ENCODE results near the gene TPM3. TPM values are rescaled to one million over a fixed set of nuclear protein-coding genes. Genes with fewer than 3 reads are reported as not detected.
"Not testable (repeated sequence)": the region's sequence is repeated elsewhere in the genome, so short reads cannot be mapped to it uniquely, and the experiment has no call there.

TPM3 gene
- polyA plus RNA-seq (ENCODE audit: insufficient read depth in 1 of 5, insufficient read length in 5 of 5, low replicate concordance in 1 of 5) = 100 to 1,000 TPM; 234 to 271 (median 253) TPM
- long read RNA-seq, donor 1, transcript TPM3-212 (8 exons, 3,131 nt) = major isoform, 80 of 210 reads
- long read RNA-seq, donor 1, partial matches to known transcripts = 112 of 210 reads
- long read RNA-seq, donor 1, other reads (novel, unspliced or antisense) = 9 of 210 reads
- long read RNA-seq, donor 2, transcript TPM3-212 (8 exons, 3,131 nt) = major isoform, 55 of 157 reads
- long read RNA-seq, donor 2, partial matches to known transcripts = 92 of 157 reads
- long read RNA-seq, donor 2, other reads (novel, unspliced or antisense) = 8 of 157 reads
- long read RNA-seq, donor 3, transcript TPM3-212 (8 exons, 3,131 nt) = major isoform, 52 of 158 reads
- long read RNA-seq, donor 3, partial matches to known transcripts = 84 of 158 reads
- long read RNA-seq, donor 3, other reads (novel, unspliced or antisense) = 12 of 158 reads
- long read RNA-seq, donor 4, transcript TPM3-212 (8 exons, 3,131 nt) = major isoform, 36 of 140 reads
- long read RNA-seq, donor 4, partial matches to known transcripts = 90 of 140 reads
- long read RNA-seq, donor 4, other reads (novel, unspliced or antisense) = 6 of 140 reads
- long read RNA-seq, donor 5, transcript TPM3-212 (8 exons, 3,131 nt) = major isoform, 122 of 354 reads
- long read RNA-seq, donor 5, partial matches to known transcripts = 191 of 354 reads
- long read RNA-seq, donor 5, other reads (novel, unspliced or antisense) = 27 of 354 reads
- long read RNA-seq, donor 6, transcript TPM3-212 (8 exons, 3,131 nt) = major isoform, 114 of 250 reads
- long read RNA-seq, donor 6, partial matches to known transcripts = 115 of 250 reads
- long read RNA-seq, donor 6, other reads (novel, unspliced or antisense) = 12 of 250 reads
- long read RNA-seq, donor 7, transcript TPM3-212 (8 exons, 3,131 nt) = major isoform, 98 of 286 reads
- long read RNA-seq, donor 7, partial matches to known transcripts = 162 of 286 reads
- long read RNA-seq, donor 7, other reads (novel, unspliced or antisense) = 18 of 286 reads
- long read RNA-seq, donor 8, transcript TPM3-212 (8 exons, 3,131 nt) = major isoform, 25 of 61 reads
- long read RNA-seq, donor 8, partial matches to known transcripts = 28 of 61 reads
- long read RNA-seq, donor 8, other reads (novel, unspliced or antisense) = 5 of 61 reads

DNA sequence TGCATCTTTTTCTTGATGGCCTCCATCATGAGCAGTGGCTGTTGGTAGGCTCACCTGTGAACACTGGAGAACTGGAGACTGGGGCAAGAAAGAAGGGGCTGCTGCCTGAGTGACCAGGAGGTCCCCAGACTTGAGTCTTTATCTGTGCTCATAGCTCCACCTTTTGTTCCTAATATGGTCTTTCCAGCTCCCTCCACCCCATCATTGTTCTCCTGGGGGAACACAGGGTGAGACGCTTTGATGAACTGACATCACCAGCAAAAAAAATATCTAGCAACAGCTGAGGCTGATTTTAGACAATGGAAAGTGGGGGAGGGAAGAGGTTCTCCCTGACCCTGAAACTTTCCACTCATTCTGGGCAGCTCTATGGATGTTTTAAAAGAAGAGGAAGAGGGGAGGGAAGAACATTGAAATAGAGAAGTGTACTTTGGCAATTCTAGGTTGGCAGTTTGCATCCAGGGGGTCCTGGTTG is at the start of gene TPM3:
TSS of gene TPM3 (minus strand) at position 111 of the 472 bp plus-strand sequence. CDS start at position 29, 82 bp downstream.
- no peak for DNase-seq

DNA sequence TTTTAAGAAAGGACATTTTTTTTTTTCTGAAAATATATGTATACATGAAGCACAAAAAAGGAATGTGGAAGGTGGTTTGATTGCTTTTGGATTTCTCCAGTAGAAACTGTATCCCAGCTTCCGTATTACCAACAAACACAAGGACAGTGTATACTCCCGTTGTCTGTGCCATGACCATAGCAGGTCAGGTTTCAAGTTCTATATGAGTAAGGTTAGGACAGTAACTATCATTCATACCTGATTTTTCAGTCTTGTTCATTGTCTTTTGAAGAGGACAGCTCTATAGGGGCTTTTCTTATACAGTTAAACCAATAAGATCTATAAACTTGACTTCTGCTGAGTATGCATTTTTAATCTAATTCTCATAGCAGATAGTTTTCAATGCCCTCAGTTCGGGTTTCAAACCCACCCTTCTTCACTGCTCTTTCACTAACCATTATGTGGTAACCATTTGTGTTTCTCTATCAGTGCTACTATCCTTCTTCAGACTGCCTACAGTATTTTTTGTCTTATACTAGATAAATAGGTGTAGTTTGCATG is 48.5 kb upstream of the TPM3 start:
- DNase-seq = no peak

DNA sequence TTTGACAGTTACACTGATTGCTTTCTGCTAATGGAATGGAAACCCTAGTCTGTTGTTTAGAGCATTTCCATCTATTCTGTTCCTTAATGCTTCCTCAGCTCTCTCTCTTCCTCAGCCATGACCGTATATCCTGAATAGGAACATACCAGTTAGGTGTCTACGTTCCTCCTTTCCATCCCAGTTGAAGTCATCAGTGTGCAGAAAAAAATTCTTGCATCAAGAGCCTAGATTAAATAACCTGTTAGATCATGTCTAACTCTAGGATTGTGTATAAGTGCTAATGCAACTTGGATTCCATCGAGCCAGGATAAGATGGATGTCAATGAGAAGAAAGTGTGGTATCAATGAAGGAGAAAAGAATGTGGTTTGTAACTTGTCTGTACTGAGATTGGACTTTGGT is 47.6 kb upstream of the TPM3 start:
- DNase-seq = no peak

DNA sequence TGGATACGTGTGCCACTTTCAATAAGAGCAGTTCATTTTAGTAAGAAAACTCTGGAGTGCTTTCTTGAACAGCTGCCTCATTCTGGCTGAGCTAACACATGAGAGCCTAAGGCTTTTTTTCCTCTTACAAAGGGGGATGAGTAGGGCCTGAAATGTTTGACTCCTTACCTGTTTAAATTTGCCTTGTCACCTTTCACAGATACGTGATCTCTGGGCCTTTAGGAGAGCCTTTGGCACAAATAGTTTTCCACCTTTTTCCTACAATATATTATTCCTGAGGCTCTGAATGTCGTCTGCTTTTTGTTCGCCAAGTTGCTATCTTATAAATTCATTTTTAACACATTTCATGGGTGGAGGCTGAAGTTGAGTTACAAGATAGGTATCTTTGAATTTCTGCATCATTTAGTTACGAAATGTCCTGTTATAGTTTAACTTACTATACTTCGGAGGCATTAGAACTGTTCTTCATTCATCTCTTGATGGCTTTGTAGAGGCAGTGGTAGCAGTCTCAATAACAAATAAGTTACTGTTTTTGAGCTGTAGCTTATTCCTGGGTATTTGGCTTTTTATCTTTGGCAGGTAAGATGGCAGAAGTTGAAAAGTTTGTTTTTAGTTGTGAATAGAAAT is 46.1 kb upstream of the TPM3 start:
- no peak for DNase-seq

- no peak for DNase-seq
These were observed 45.5 kb upstream of the TPM3 start for GRCh38 chr1:154237435-154237834.

GRCh38 chr1:154236855-154237254 is 45.0 kb upstream of the TPM3 start:
- DNase-seq = no peak

DNA sequence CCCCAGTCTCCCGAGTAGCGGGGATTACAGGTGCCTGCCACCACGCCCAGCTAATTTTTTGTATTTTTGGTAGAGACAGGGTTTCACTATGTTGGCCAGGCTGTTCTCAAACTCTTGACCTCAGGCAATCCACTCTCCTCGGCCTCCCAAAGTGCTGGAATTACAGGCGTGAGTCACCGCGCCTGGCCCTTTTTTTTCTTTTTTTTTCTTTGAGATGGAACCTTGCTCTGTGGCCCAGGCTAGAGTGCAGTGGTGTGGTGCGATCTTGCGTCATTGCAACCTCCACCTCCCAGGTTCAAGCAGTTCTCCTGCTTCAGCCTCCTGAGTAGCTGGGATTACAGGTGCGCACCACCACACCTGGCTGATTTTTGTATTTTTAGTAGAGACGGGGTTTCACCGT is 41.2 kb upstream of the TPM3 start:
- not testable (repeated sequence) for DNase-seq

DNA sequence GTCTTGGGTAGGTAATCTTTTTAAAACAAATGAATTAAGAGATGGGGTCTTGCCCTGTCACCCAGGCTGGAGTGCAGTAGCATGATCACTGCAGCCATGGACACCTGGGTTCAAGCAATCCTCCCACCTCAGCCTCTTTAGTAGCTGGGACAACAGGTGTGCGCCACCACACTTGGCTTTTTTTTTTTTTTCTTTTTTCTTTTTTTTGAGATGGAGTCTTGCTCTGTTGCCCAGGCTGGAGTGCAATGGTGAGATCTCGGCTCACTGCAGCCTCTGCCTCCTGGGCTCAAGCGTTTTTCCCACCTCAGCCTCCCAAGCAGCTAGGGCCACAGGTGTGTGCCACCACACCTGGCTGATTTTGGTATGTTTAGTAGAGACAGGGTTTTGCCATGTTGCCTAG is 39.2 kb upstream of the TPM3 start:
- not testable (repeated sequence) for DNase-seq

DNA sequence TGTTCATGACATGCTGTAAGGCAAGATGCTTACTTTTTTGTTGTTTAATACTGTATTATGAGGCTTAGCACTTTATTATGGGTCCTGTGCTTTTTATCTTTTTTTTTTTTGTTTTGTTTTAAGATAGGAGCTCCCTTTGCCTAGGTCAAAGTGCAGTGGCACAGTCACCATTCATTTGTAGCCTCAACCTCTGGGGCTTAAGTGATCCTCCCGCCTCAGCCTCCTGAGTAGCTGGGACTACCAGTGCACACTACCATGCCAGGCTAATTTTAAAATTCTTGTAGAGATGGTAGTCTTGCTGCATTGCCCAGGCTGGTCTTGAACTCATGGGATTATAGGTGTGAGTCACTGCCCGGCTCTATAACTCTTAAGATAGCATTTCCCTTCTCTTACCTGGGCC is 33.5 kb upstream of the TPM3 start:
- no peak for DNase-seq

- no peak for DNase-seq
These were observed 31.7 kb upstream of the TPM3 start for GRCh38 chr1:154223621-154224020.

DNA sequence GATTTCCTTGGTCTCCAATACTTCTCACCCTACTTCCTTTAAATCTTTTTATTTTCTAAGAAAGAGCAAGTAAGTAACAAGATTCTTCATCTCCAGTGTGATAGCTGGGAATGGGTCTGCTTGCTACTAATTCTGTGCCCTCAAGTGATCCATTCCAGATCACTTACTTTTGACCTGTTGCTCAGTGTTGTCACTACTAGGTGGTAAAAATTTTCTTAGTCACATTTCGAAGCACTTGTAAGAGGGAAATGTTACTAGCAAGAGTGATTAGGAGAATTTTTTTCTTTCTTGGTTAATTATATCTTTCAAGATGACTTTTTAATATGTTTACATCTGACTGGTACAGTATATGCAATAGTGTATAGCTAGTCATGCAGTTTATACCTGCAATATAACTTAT is 31.0 kb upstream of the TPM3 start:
- DNase-seq = no peak

DNA sequence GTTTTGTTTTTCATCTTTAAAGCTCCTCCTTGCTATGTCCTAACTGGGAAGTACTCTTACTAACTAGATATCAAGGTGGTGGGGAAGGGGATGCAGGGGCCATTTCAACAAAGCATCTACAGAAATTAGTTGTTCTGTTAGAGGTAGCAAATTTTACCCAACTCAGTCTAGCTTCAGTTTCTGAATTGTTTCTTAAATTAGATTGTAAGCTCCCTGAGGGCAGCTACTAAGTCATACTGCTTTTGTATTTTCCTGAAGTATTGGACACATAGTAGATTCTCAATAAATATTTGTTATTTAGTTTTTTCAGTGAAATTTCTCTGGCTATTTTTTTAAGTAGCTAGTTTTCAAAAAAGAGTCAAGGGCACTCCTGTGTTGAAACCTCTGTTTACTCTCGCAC is 30.6 kb upstream of the TPM3 start:
- no peak for DNase-seq

- DNase-seq = peak; percentile 57 to 68
These were observed 29.5 kb upstream of the TPM3 start for GRCh38 chr1:154221278-154222001.

- no peak for DNase-seq
These were observed 29.0 kb upstream of the TPM3 start for GRCh38 chr1:154220970-154221277.

DNA sequence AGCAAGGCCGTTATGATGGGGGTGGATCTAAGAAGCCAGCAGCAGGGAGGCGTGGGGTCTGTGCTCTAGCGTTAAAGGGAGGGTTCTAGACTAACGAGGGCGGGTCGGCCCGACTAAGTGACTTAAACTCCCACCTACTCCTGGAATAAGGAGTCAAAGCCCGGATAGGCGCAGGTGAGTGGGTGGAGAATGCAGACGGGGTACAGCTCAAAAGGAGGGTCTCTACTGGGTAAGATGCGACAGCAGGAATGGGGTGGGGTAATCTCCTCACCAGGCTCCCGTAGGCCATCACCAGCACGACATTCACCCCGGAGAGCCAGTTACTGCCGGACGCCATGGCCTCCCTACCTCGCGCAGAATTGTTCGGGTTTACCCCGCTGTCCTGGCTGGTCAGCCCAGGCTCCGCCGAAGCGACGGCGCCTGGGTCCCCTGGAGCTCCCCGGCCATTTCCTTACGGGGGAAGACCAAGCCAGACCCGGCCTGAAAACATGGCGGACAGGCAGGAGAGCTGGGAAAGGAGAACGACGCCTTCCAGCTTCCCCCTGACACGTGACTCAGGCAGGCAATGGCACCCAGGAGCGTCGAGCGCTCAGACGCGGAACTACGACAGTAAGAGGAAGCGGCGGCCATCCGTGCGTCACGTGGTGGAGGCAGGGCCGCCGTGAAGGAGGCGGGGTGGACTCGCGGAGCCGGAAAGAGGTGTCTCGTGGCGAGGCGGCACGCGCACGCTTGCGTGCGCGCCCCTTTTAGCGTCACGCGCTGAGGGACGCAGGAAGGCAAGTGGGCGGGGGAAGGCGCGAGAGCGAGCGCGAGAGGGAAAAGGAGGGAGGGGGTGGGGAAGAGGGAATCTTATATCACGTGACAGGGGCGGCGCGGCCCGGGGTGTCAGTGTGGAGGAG is 28.4 kb upstream of the TPM3 start, which contains the start of gene UBAP2L:
TSS of gene UBAP2L (plus strand) at position 885 of the 899 bp plus-strand sequence. CDS start 4,169 bp downstream, outside the sequence.
- peak; percentile 100 for DNase-seq

GRCh38 chr1:154219541-154219940 is 27.6 kb upstream of the TPM3 start:
- DNase-seq = no peak

DNA sequence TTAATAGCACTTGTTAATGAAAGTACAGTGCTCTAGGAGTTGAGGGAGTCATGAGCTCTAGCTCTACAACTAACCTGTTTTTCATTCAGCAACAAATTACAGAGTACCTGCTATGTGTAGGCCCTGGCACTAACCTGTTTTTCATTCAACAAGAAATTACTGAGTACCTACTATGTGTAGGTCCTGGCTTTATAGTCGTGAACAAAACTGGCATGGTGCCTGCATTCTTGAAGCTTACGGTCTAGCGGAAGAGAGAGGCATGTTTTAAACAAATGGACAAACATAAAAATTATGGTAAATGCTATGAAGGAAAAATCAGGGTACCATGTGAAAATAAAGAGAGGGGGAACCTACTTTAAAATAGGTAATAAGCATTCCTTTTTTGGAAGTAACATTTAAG is 26.6 kb upstream of the TPM3 start:
- DNase-seq = no peak

DNA sequence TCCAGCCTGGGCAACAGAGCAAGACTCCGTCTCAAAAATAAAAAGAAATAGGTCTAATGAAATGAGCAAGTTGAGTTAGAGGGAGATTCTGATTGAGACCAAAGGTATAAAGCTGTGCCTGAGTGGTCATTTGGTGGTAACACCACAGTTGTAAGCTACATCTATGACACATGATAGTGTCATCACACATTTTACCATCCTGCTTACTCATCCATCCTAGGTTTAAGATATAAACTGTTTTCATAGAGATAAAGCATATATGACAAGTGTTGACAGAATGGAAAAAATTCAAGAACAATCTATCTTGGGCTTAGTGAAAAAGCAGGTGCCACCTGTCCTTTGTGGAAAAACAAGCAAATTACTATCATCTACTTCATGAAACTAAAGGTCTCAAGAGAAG is 21.4 kb upstream of the TPM3 start:
- DNase-seq = no peak

DNA sequence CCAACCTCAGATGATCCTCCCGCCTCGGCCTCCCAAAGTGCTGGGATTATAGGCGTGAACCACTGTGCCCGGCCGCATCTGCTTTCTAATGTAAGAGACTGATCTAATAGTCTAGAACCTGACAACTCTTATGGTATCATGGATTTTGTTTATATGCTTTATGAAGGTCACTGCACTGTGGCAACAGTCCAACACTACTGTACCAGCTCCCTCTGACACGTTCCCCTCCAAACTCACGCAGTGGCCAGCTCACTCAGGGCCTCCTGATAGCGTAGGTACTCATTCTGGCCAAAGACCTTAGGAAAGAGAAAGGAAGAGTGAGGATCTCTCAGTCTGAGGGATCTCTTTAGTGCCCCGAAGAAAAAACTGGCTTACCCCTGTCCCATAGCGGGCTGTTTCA is 20.2 kb upstream of the TPM3 start:
- no peak for DNase-seq

Measured in right lung (tissue), 10 donors.